Stimulated activated effector memory CD8-positive, alpha-beta T cell treated with anti-CD3 and anti-CD28 coated beads, Interleukin-12 subunit alpha, Interleukin-12 subunit beta, amount 100 ng/mL, for 72 hours (primary cell): Measurements from ENCODE around the gene FBXO5.

Experiments used
- ATAC-seq: fragments of 150-1000 bp; cut with Tn5 transposase; 2 replicates; pipeline ENCODE4 v1.10.0; 2021
- DNase-seq, 2 donors: peaks; one replicate each; pipeline ENCODE4 v3.0.0; 2021 to 2022; ENCODE audit warnings: low spot score in 2 of 2
- H3K27ac Mint-ChIP-seq: one replicate; pipeline ENCODE4 v1.8.0; 2022; ENCODE audit warnings: mild to moderate bottlenecking, mixed read lengths
- H3K36me3 Mint-ChIP-seq: one replicate; pipeline ENCODE4 v1.8.0; 2022; ENCODE audit warnings: mild to moderate bottlenecking, mixed read lengths
- H3K4me1 Mint-ChIP-seq: one replicate; pipeline ENCODE4 v1.8.0; 2022; ENCODE audit warnings: mixed read lengths
- H3K4me3 Mint-ChIP-seq: one replicate; pipeline ENCODE4 v1.8.0; 2022; ENCODE audit warnings: mild to moderate bottlenecking, mixed read lengths
- H3K9me3 Mint-ChIP-seq: one replicate; pipeline ENCODE4 v1.8.0; 2022; ENCODE audit warnings: mixed read lengths

FBXO5 gene

DNA sequence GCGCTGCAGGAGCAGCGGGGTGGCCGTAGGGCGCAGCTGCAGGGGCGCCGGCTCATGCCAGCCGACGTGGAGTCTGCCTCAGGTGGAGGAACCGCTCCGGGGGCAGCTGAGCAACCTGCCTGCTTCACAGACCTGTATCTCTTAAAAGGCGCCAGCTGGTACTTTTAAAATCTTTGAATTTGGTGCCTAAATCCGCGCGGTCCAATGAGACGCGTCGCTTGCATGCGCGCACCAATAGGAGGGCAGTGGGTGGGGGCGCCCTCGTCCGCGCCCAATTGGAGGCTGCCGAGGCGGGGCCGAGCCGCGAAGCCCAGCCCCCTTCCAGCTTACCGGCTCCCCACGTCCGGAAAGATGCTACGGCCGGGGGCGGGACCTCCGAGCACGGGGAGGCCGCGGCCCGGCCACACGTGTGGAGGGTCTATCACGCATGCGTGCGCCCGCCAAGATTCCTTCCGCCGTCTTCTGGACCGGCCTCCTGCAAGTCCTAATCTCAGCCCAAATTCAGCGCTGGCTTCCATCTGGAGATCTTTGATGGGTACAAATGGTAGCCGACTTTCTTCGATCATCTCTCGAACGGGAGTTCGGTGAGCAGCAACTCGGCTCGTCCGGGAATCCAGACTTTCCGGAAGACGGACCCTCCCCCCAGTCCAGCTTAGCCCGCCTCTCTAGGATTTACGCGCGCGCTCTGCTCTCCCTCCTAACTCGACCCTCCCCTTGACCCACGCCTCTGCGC lies at the start of gene FBXO5:
FBXO5 (minus strand) TSS at position 138 of the 733 bp plus-strand sequence; CDS start at position 56, 82 bp downstream.
- peaks cover 75% of the 10 kb centered on the region for H3K36me3 Mint-ChIP-seq
- no peaks in the 10 kb centered on the region for H3K9me3 Mint-ChIP-seq
- peak; percentile 93 for ATAC-seq
- DNase-seq: peak; percentile 93 to 97
- peak within 1 kb of the TSS; percentile 96 for H3K27ac Mint-ChIP-seq
- H3K4me1 Mint-ChIP-seq: peaks cover 29% of the 10 kb centered on the region
- H3K4me3 Mint-ChIP-seq: peak within 1 kb of the TSS; percentile 81

GRCh38 chr6:153032255-153032882 lies 49.5 kb upstream of the FBXO5 start:
- no peak overlapping the region for H3K4me3 Mint-ChIP-seq
- H3K27ac Mint-ChIP-seq: no peak overlapping the region
- no peaks in the 10 kb centered on the region for H3K9me3 Mint-ChIP-seq
- DNase-seq (no peak), ATAC-seq (no peak)
- H3K4me1 Mint-ChIP-seq: no peaks in the 10 kb centered on the region
- H3K36me3 Mint-ChIP-seq: no peaks in the 10 kb centered on the region

DNA sequence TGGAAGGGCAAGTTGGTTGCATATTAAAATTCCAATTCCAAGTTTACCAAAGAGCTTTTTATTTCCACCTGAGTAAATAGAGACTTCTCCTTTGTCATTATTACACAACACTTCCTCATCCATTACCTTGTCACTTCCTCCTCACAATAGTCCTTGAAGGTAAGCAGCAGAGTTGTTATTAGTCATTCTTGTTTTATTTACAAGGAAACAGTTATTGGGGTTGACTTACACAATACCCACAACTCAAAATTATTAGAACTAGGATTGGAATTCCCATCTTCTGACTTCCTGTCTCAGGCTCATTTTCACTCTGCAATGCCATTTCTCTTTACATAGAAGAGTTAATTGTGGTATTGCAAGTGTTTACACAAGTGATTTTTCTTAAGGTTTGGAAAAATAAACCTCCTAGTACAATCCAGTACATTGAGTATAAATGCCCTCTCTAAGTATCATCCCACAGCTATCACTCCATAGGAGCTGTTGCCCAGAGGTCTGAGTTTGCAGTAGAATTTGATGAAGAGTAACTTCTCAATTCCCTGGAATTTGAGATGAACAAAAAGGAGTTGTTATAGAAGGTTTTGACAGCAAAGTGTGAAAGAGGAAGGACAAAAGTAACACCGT lies 48.6 kb upstream of the FBXO5 start:
- Mint-ChIP-seq H3K4me3 (no peak overlapping the region), H3K27ac (no peak overlapping the region), H3K36me3 (no peaks in the 10 kb centered on the region), H3K4me1 (no peaks in the 10 kb centered on the region), H3K9me3 (no peaks in the 10 kb centered on the region)
- ATAC-seq (no peak), DNase-seq (no peak)

GRCh38 chr6:153028963-153029362 lies 46.1 kb upstream of the FBXO5 start:
- Mint-ChIP-seq H3K4me1 (no peaks in the 10 kb centered on the region), H3K9me3 (no peaks in the 10 kb centered on the region), H3K27ac (no peak overlapping the region), H3K36me3 (no peaks in the 10 kb centered on the region), H3K4me3 (no peak overlapping the region)
- ATAC-seq (no peak), DNase-seq (no peak)

DNA sequence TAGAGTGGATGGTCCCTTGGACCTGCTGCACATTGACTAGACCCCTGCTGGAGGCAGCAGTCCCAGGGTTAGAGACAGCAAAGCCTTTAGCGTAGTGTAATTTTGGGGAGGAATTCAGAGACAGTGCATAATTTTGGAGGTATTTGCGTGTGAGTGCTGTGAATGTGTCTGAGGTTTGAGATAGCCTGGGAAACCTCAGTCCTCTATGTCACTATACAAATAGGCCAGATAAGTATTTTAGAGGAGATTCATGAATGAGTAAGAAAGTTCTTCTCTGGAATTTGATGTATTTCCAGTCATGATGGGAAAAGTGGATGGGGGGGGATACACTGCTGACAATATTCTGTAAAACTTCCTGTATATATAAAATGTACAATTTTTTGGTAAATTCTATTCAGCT lies 45.4 kb upstream of the FBXO5 start:
- Mint-ChIP-seq H3K36me3 (no peaks in the 10 kb centered on the region), H3K9me3 (no peaks in the 10 kb centered on the region), H3K4me3 (no peak overlapping the region), H3K4me1 (no peaks in the 10 kb centered on the region), H3K27ac (no peak overlapping the region)
- no peak for DNase-seq
- no peak for ATAC-seq

DNA sequence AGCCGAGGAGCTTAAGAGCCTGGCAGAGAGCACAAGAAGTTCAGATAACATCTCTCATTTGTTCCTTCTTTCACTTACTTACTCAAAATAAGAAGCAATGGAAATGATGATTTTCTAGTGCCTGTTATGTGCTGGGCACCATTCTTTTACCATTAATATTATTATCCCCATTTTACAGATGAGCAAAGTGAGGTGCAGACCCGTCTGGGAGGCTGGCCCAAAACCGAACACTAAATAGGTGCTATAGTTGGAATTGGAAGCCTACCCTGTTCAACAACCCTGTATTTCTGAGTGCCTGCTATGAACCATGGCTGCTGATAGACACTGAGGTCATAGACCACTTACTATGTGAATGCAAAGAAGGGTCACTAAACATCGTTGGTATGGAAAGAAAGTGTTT lies 44.6 kb upstream of the FBXO5 start:
- Mint-ChIP-seq H3K4me1 (no peaks in the 10 kb centered on the region), H3K36me3 (no peaks in the 10 kb centered on the region), H3K27ac (no peak overlapping the region), H3K4me3 (no peak overlapping the region), H3K9me3 (no peaks in the 10 kb centered on the region)
- ATAC-seq (no peak), DNase-seq (no peak)

- DNase-seq: no peak
- Mint-ChIP-seq H3K27ac (no peak overlapping the region), H3K4me3 (no peak overlapping the region), H3K4me1 (no peaks in the 10 kb centered on the region), H3K36me3 (no peaks in the 10 kb centered on the region), H3K9me3 (no peaks in the 10 kb centered on the region)
- no peak for ATAC-seq
Measured at GRCh38 chr6:153024709-153025017, 41.8 kb upstream of the FBXO5 start.

DNA sequence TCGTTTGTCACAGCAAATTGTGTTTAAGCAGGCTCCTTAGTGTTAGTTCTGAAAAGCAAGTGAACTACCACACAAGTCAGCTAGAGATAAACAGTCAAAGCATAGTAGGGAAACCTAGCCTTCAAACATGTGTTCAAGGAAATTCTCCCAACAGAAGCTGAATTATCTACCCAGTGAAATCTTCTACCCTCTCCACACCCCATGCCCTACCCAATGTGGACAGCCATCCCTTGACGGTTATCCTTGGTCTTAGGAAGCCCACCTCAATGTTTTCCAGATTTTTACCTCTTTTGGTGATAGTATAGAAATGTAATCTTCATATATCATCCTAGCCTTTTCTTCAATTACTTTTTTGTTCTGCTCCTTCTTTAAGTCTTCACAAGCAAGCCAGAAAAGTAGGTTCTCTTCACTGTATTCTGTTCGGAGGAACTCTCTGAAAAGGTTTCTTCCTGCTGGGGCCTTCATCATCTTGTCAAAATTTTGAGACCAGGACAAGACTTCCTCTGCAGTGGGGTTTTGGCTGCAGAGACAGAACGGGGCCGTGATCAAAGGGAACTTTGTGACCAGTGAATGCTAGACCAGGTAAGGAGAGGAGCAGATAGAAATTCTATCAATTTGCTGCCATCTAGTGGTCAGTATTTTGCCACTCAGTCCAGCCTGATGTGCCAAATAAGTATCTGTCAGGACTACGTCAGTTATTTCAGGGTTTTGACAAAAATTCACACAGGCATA lies 41.3 kb upstream of the FBXO5 start:
- peak; percentile 94 for ATAC-seq
- no peaks in the 10 kb centered on the region for H3K9me3 Mint-ChIP-seq
- H3K4me1 Mint-ChIP-seq: no peaks in the 10 kb centered on the region
- no peaks in the 10 kb centered on the region for H3K36me3 Mint-ChIP-seq
- H3K27ac Mint-ChIP-seq: no peak overlapping the region
- peak; percentile 21 to 67 for DNase-seq
- no peak overlapping the region for H3K4me3 Mint-ChIP-seq

DNA sequence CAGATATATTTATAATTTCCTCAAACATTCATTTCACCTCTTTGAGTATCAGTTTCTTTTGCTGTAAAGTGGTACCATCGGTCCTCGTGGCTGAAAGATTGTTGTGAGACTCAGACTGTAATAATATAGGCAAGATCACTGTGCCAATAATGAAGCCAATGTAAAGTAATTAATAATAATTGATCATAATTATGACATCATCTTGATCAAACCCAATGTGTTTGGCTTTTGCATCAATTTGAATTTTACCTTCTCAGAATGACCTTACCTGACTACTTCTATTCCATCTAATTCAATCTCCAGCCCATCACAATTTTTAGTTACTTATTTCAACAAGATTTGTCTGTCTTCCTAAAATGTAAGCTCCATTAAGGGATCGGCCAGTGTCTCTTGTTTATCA lies 35.5 kb upstream of the FBXO5 start:
- Mint-ChIP-seq H3K36me3 (no peaks in the 10 kb centered on the region), H3K4me3 (no peak overlapping the region), H3K4me1 (no peaks in the 10 kb centered on the region), H3K27ac (no peak overlapping the region), H3K9me3 (no peaks in the 10 kb centered on the region)
- no peak for ATAC-seq
- no peak for DNase-seq

GRCh38 chr6:153016846-153017245 lies 34.0 kb upstream of the FBXO5 start:
- H3K9me3 Mint-ChIP-seq: no peaks in the 10 kb centered on the region

DNA sequence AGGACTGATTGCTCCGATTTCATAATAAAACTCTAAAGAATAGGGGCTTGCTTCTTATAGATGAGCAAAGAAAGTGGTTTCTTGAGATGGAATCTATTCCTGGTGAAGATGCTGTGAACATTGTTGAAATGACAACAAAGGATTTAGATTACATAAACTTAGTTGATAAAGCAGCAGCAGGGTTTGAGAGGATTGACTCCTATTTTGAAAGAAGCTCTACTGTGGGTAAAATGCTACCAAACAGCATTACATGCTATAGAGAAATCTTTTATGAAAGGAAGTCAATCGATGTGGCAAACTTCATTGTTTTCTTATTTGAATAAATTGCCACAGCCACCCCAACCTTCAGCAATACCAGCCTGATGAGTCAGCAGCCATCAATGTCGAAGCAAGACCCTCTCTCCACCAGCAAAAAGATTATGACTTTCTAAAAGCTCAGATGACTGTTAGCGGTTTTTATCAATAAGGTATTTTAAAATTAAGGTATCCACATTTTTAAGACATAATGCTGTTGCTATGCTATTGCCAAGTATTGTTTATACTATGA lies 32.3 kb upstream of the FBXO5 start:
- Mint-ChIP-seq H3K36me3 (no peaks in the 10 kb centered on the region), H3K4me1 (no peaks in the 10 kb centered on the region), H3K4me3 (no peak overlapping the region), H3K9me3 (no peaks in the 10 kb centered on the region), H3K27ac (no peak overlapping the region)
- DNase-seq (no peak), ATAC-seq (no peak)

More at GRCh38 chr6:153016846-153017245, 34.0 kb upstream of the FBXO5 start:
- ATAC-seq (no peak), DNase-seq (no peak)
- Mint-ChIP-seq H3K4me3 (no peak overlapping the region), H3K4me1 (no peaks in the 10 kb centered on the region), H3K27ac (no peak overlapping the region), H3K36me3 (no peaks in the 10 kb centered on the region)

GRCh38 chr6:153013438-153013837 lies 30.6 kb upstream of the FBXO5 start:
- Mint-ChIP-seq H3K4me3 (no peak overlapping the region), H3K27ac (no peak overlapping the region)
- no peak for ATAC-seq

DNA sequence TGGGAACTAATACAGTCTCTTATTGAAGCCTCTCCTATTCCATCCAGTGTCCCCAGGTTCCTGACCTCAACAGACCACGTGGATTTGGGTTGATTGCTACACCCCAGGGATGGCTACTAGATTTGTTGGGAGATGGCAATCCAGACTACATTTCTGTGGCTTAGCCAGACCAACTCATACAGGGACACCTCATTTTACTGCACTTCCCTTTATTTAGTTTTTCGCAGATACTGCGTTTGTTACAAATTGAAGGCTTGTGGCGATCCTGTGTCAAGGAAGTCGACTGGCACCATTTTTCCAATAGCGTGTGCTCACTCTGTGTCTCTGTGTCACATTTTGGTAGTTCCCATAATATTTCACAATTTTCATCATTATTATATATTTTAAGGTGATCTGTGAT lies 30.0 kb upstream of the FBXO5 start:
- no peak for DNase-seq
- no peaks in the 10 kb centered on the region for H3K36me3 Mint-ChIP-seq
- H3K4me1 Mint-ChIP-seq: no peaks in the 10 kb centered on the region

More at GRCh38 chr6:153013438-153013837, 30.6 kb upstream of the FBXO5 start:
- Mint-ChIP-seq H3K9me3 (no peaks in the 10 kb centered on the region), H3K4me1 (no peaks in the 10 kb centered on the region), H3K36me3 (no peaks in the 10 kb centered on the region)
- DNase-seq: no peak

GRCh38 chr6:153003366-153003690 lies 20.5 kb upstream of the FBXO5 start:
- peak overlapping the region; percentile 96 for H3K27ac Mint-ChIP-seq
- no peaks in the 10 kb centered on the region for H3K9me3 Mint-ChIP-seq
- ATAC-seq (no peak), DNase-seq (no peak)
- peaks cover 38% of the 10 kb centered on the region for H3K4me1 Mint-ChIP-seq
- H3K4me3 Mint-ChIP-seq: peak overlapping the region; percentile 94
- H3K36me3 Mint-ChIP-seq: peaks cover 36% of the 10 kb centered on the region

More for the DNA sequence above, 30.0 kb upstream of the FBXO5 start:
- Mint-ChIP-seq H3K27ac (no peak overlapping the region), H3K9me3 (no peaks in the 10 kb centered on the region), H3K4me3 (no peak overlapping the region)
- ATAC-seq: no peak

GRCh38 chr6:153002613-153003365 lies 19.9 kb upstream of the FBXO5 start, which contains the start of gene MTRF1L:
MTRF1L (minus strand) TSS chr6:153002709; CDS start chr6:153002685, 24 bp downstream.
- Mint-ChIP-seq H3K36me3 (peaks cover 41% of the 10 kb centered on the region), H3K4me3 (peak within 1 kb of the TSS; percentile 94), H3K4me1 (peaks cover 38% of the 10 kb centered on the region), H3K27ac (peak within 1 kb of the TSS; percentile 96), H3K9me3 (no peaks in the 10 kb centered on the region)
- ATAC-seq (peak; percentile 91), DNase-seq (peak; percentile 69 to 93)
